Mesendoderm (in vitro differentiated cells): ENCODE measurements around the gene PIK3R4.

Experiments
- DNase-seq: peaks from one replicate; pipeline ENCODE4 v3.0.0; 2013
- H2AK5ac ChIP-seq: 2 replicates; pipeline ENCODE4 v1.6.1; 2013; ENCODE audit warnings: low read length, inconsistent platforms
- H2BK120ac ChIP-seq: 2 replicates; pipeline ENCODE4 v1.6.1; 2013; ENCODE audit warnings: low read depth, mild to moderate bottlenecking, low read length, moderate library complexity, mixed read lengths
- H2BK15ac ChIP-seq: replicated peaks from 2 replicates; pipeline ENCODE4 v1.6.1; 2013; ENCODE audit warnings: low read depth, mild to moderate bottlenecking, moderate library complexity
- H2BK5ac ChIP-seq: 2 replicates; pipeline ENCODE4 v1.6.1; 2013; ENCODE audit warnings: low read length, inconsistent platforms
- H3K18ac ChIP-seq: 2 replicates; pipeline ENCODE4 v1.6.1; 2013; ENCODE audit warnings: mild to moderate bottlenecking, low read length, mixed read lengths
- H3K23ac ChIP-seq: one replicate; pipeline ENCODE4 v1.6.1; 2013; ENCODE audit warnings: low read length
- H3K27ac ChIP-seq: 2 replicates; pipeline ENCODE4 v1.5.1; 2013; ENCODE audit warnings: low read depth, mild to moderate bottlenecking, inconsistent platforms, low read length, moderate library complexity
- H3K27me3 ChIP-seq: 2 replicates; pipeline ENCODE4 v1.6.1; 2013; ENCODE audit warnings: low read length, control low read depth, mild to moderate bottlenecking, inconsistent platforms; ENCODE audit not compliant: insufficient read depth, poor library complexity
- H3K36me3 ChIP-seq: 2 replicates; pipeline ENCODE4 v1.6.1; 2013; ENCODE audit warnings: low read length, inconsistent platforms; ENCODE audit not compliant: control insufficient read depth, insufficient read depth
- H3K4ac ChIP-seq: one replicate; pipeline ENCODE4 v1.6.1; 2013; ENCODE audit warnings: low read depth, mild to moderate bottlenecking, low read length, moderate library complexity
- H3K4me1 ChIP-seq: 2 replicates; pipeline ENCODE4 v1.6.1; 2013; ENCODE audit warnings: low read depth, low read length, inconsistent platforms; ENCODE audit not compliant: control insufficient read depth
- H3K4me2 ChIP-seq: 2 replicates; pipeline ENCODE4 v1.6.1; 2013; ENCODE audit warnings: low read length
- H3K4me3 ChIP-seq: 2 replicates; pipeline ENCODE4 v1.5.1; 2013; ENCODE audit warnings: mild to moderate bottlenecking, low read length
- H3K56ac ChIP-seq: one replicate; pipeline ENCODE4 v1.6.1; 2013; ENCODE audit warnings: low read length
- H3K79me1 ChIP-seq: 2 replicates; pipeline ENCODE4 v1.6.1; 2013; ENCODE audit warnings: low read length, inconsistent platforms
- H3K79me2 ChIP-seq: 2 replicates; pipeline ENCODE4 v1.6.1; 2013; ENCODE audit warnings: mild to moderate bottlenecking, low read length; ENCODE audit not compliant: control insufficient read depth, insufficient read depth
- H3K9ac ChIP-seq: 2 replicates; pipeline ENCODE4 v1.6.1; 2013; ENCODE audit warnings: low read length, inconsistent platforms
- H4K5ac ChIP-seq: one replicate; pipeline ENCODE4 v1.6.1; 2013; ENCODE audit warnings: low read length
- H4K8ac ChIP-seq: one replicate; pipeline ENCODE4 v1.6.1; 2013; ENCODE audit warnings: low read depth, mild to moderate bottlenecking, control low read depth, low read length, moderate library complexity
- WGBS: extraction: QIAGEN DNeasy Blood & Tissue Kit; methylation state at CpG from one replicate; pipeline ENCODE4 v1.1.7; 2013; ENCODE audit warnings: low lambda C conversion rate, missing lambda C conversion rate; ENCODE audit not compliant: insufficient coverage; ENCODE audit errors: extremely low coverage; 5-methylcytosine and 5-hydroxymethylcytosine counted together

Gene PIK3R4

DNA sequence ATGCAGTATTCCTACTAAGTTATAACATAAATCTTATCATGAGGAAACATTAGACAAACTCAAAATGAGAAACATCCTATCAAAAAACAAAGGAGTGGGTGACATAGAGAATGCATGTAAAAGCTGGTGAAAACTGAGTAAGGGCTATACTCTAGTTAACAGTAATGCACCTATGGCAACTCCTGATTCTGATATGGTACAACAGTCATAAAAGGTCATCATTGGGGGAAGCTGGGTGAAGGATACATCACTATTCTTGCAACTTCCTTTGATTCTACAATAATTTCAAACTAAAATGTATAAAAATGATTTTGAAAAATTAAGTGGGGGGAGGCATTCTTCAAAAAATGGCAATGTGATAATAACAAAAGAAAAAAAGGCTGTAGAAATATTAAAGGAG is 6.8 kb downstream of the PIK3R4 start:
- H3K4me3 ChIP-seq, result no peak overlapping the region
- no peak overlapping the region for H2AK5ac ChIP-seq
- H3K79me2 ChIP-seq, result peaks cover 37% of the 10 kb centered on the region
- no peak overlapping the region for H3K9ac ChIP-seq
- no peak overlapping the region for H3K23ac ChIP-seq
- no peak overlapping the region for H3K4me2 ChIP-seq
- no peak overlapping the region for H4K8ac ChIP-seq
- peaks cover 12% of the 10 kb centered on the region for H3K79me1 ChIP-seq
- H3K27ac ChIP-seq, result no peak overlapping the region
- no peak overlapping the region for H4K5ac ChIP-seq
- H3K36me3 ChIP-seq, result no peaks in the 10 kb centered on the region
- no peaks in the 10 kb centered on the region for H3K4me1 ChIP-seq
- H2BK5ac ChIP-seq, result no peak overlapping the region
- no peak overlapping the region for H3K4ac ChIP-seq
- H2BK120ac ChIP-seq, result no peak overlapping the region
- H3K18ac ChIP-seq, result no peak overlapping the region
- DNase-seq, result no peak
- H3K27me3 ChIP-seq, result no peaks in the 10 kb centered on the region
- no peak overlapping the region for H3K56ac ChIP-seq
- H2BK15ac ChIP-seq, result no peak overlapping the region

DNA sequence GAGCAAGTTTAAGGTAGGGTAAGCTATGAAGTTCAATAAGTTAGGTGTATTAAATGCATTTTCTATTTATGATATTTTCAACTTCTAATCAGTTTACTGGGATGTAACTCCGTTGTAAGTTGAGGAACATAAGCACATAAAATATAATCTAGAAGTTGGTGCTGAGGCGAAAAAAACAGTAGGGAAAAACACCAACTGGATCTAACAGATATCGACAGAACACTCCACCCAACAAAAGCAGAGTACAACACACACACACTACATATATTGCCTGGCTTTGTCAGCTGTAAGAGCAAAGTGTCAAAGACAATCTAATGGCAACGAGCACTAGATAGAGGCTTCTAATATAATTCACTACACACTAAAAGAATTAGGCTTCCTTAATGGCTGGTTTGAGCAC is 8.4 kb downstream of the PIK3R4 start:
- H3K36me3 ChIP-seq, result no peaks in the 10 kb centered on the region
- no peak overlapping the region for H2BK5ac ChIP-seq
- no peaks in the 10 kb centered on the region for H3K4me1 ChIP-seq
- H3K79me1 ChIP-seq, result peaks cover 10% of the 10 kb centered on the region
- H2BK15ac ChIP-seq, result no peak overlapping the region
- no peak overlapping the region for H2AK5ac ChIP-seq
- H3K18ac ChIP-seq, result no peak overlapping the region
- H3K27ac ChIP-seq, result no peak overlapping the region
- no peak overlapping the region for H3K9ac ChIP-seq
- no peak overlapping the region for H3K4me2 ChIP-seq
- no peak overlapping the region for H4K5ac ChIP-seq
- no peaks in the 10 kb centered on the region for H3K27me3 ChIP-seq
- no CpG with 5 or more reads among the region's 4 CpGs for WGBS
- no peak overlapping the region for H3K4me3 ChIP-seq
- no peak overlapping the region for H3K56ac ChIP-seq
- H3K79me2 ChIP-seq, result peaks cover 22% of the 10 kb centered on the region
- H3K23ac ChIP-seq, result no peak overlapping the region
- no peak overlapping the region for H2BK120ac ChIP-seq
- no peak overlapping the region for H4K8ac ChIP-seq
- H3K4ac ChIP-seq, result no peak overlapping the region
- no peak for DNase-seq

DNA sequence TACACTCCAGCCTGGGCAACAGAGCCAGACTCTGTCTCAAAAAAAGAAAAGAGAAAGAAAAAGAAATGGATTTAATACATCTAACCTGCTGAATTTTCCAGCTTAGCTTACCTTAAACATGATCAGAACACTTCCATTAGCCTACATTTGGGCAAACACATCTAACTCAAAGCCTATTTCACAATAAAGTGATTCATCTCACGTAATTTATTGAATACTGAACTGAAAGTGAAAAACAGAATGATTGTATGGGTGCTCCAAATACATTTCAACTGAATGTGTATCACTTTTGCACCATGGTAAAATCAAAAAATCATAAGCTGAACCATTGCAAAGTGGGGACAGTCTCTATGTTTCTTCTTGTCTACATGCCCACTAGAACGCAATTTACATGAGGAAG is 9.0 kb downstream of the PIK3R4 start:
- H3K4me2 ChIP-seq, result no peak overlapping the region
- no peak overlapping the region for H2AK5ac ChIP-seq
- H2BK15ac ChIP-seq, result no peak overlapping the region
- H3K4me1 ChIP-seq, result no peaks in the 10 kb centered on the region
- no peak overlapping the region for H2BK120ac ChIP-seq
- H2BK5ac ChIP-seq, result no peak overlapping the region
- H3K9ac ChIP-seq, result no peak overlapping the region
- no peak overlapping the region for H3K18ac ChIP-seq
- H3K23ac ChIP-seq, result no peak overlapping the region
- H3K79me2 ChIP-seq, result peaks cover 19% of the 10 kb centered on the region
- no peak overlapping the region for H4K8ac ChIP-seq
- no peak overlapping the region for H3K56ac ChIP-seq
- no peak overlapping the region for H3K4me3 ChIP-seq
- H3K36me3 ChIP-seq, result no peaks in the 10 kb centered on the region
- DNase-seq, result no peak
- H3K27ac ChIP-seq, result no peak overlapping the region
- H3K27me3 ChIP-seq, result no peaks in the 10 kb centered on the region
- peaks cover 10% of the 10 kb centered on the region for H3K79me1 ChIP-seq
- no peak overlapping the region for H3K4ac ChIP-seq
- no CpG with 5 or more reads among the region's 2 CpGs for WGBS
- H4K5ac ChIP-seq, result no peak overlapping the region

DNA sequence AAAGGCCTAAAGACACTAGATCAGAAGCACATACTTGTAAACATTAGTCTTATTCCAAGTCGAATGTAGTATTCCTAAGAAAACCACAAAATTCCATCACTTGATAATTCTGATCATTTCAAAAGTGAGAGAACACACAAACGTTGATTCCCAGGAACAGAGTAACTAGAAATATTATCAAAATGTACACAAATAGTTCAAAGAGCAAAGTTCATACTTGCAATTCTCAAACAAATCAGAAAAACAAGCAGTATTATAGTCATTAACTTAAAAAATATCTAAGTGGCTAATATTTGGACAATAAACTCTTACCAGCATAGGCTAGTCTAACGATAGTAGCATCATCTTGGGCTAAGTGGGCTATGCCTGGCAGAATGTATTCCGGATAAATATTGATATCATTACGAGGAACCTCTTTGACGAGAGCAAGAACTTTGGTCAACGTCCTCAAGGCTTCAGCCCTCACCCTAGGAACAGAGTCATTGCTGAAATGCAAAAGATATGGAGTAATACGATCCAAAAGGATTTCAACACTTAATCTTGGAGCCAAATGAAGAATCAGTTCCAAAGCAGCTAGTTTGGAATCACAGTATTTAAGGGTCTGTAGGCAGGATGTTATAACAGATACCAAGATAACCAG is 13.3 kb downstream of the PIK3R4 start:
- no CpG with 5 or more reads among the region's 8 CpGs for WGBS
- H3K4me1 ChIP-seq, result no peaks in the 10 kb centered on the region
- H3K79me1 ChIP-seq, result peaks cover 5% of the 10 kb centered on the region
- no peak overlapping the region for H2BK15ac ChIP-seq
- H4K5ac ChIP-seq, result no peak overlapping the region
- H3K56ac ChIP-seq, result no peak overlapping the region
- H3K18ac ChIP-seq, result no peak overlapping the region
- no peaks in the 10 kb centered on the region for H3K36me3 ChIP-seq
- H3K23ac ChIP-seq, result no peak overlapping the region
- no peak overlapping the region for H3K4me2 ChIP-seq
- H4K8ac ChIP-seq, result no peak overlapping the region
- no peak overlapping the region for H3K4ac ChIP-seq
- peaks cover 6% of the 10 kb centered on the region for H3K79me2 ChIP-seq
- no peak overlapping the region for H2AK5ac ChIP-seq
- no peak overlapping the region for H2BK120ac ChIP-seq
- no peak overlapping the region for H3K9ac ChIP-seq
- H2BK5ac ChIP-seq, result no peak overlapping the region
- H3K27me3 ChIP-seq, result no peaks in the 10 kb centered on the region
- H3K4me3 ChIP-seq, result no peak overlapping the region
- H3K27ac ChIP-seq, result no peak overlapping the region
- DNase-seq, result no peak

DNA sequence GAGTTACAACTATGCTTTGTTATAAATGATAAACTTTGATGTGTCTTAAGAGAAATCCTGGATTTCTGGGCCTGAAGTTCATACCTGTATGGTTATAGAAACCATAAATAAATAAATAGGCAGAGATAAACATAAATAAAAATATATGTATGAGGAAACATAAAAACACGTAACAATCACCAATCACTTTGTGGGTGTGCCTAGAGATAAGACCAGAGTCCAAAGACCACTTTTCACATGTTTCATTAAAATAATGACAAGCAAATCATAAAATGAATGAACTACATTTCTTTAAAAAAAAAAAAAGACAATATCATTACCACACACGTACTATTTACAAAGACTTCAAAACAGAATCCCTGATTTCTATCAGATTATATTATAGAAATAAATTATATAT is 14.1 kb downstream of the PIK3R4 start:
- Histone ChIP-seq H3K79me1 (peaks cover 3% of the 10 kb centered on the region), H3K4me1 (no peaks in the 10 kb centered on the region), H4K5ac (no peak overlapping the region)

DNA sequence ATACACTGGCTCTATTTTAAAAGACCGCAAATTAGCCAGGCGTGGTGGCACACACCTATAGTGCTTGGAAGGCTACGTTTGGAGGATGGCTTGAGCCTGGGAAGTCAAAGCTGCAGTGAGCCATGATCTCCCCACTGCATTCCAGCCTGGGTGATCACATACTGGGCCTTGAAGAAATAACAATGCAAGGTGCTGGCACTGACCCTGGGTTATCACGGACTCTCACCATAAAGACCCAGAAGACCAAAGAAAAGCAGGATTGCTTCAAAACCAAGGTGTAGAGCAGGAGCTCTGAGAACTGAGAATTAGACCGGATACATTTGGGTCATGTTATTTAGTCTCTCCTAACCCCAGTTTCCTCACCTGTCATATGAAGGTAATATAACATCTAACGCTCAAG is 14.8 kb downstream of the PIK3R4 start:
- Histone ChIP-seq H2AK5ac (no peak overlapping the region), H2BK120ac (no peak overlapping the region), H2BK15ac (no peak overlapping the region), H3K79me2 (peaks cover under 1% of the 10 kb centered on the region), H3K56ac (no peak overlapping the region), H3K18ac (no peak overlapping the region), H3K27ac (no peak overlapping the region), H3K36me3 (no peaks in the 10 kb centered on the region), H3K9ac (no peak overlapping the region), H2BK5ac (no peak overlapping the region), H3K79me1 (no peaks in the 10 kb centered on the region), H3K4me1 (no peaks in the 10 kb centered on the region), H3K27me3 (no peaks in the 10 kb centered on the region), H3K23ac (no peak overlapping the region), H4K8ac (no peak overlapping the region), H3K4ac (no peak overlapping the region), H3K4me2 (no peak overlapping the region), H3K4me3 (no peak overlapping the region), H4K5ac (no peak overlapping the region)
- WGBS, result no CpG with 5 or more reads among the region's 6 CpGs
- DNase-seq, result no peak

More for the DNA sequence above, 14.1 kb downstream of the PIK3R4 start:
- Histone ChIP-seq H3K4me3 (no peak overlapping the region), H3K36me3 (no peaks in the 10 kb centered on the region), H4K8ac (no peak overlapping the region), H3K79me2 (peaks cover 4% of the 10 kb centered on the region), H2BK15ac (no peak overlapping the region), H2BK120ac (no peak overlapping the region), H2AK5ac (no peak overlapping the region), H3K23ac (no peak overlapping the region), H2BK5ac (no peak overlapping the region), H3K9ac (no peak overlapping the region), H3K27me3 (no peaks in the 10 kb centered on the region), H3K4me2 (no peak overlapping the region), H3K4ac (no peak overlapping the region), H3K27ac (no peak overlapping the region), H3K18ac (no peak overlapping the region), H3K56ac (no peak overlapping the region)
- 100% methylated on average over 1 of the region's 2 CpGs for WGBS
- no peak for DNase-seq
